Ishikawa (cell line): Measurements from ENCODE around the gene PER2.
A peak's percentile ranks its signal among the peaks of the same experiment; 100 is the strongest.

Experiments
- CEBPB ChIP-seq: IDR thresholded peaks from 2 replicates; pipeline ENCODE4 v1.6.1; 2012
- CREB1 ChIP-seq: IDR thresholded peaks from 2 replicates; pipeline ENCODE4 v1.6.1; 2012; ENCODE audit warnings: low read depth
- EGR1 ChIP-seq: IDR thresholded peaks from 2 replicates; pipeline ENCODE4 v1.6.1; 2012
- EP300 ChIP-seq: IDR thresholded peaks from 2 replicates; pipeline ENCODE4 v1.6.1; 2012; ENCODE audit warnings: borderline replicate concordance
- FOXM1 ChIP-seq: IDR thresholded peaks from 2 replicates; pipeline ENCODE4 v1.6.1; 2012; ENCODE audit warnings: low read depth, borderline replicate concordance
- MAX ChIP-seq: IDR thresholded peaks from 2 replicates; pipeline ENCODE4 v1.6.1; 2012
- NFIC ChIP-seq: IDR thresholded peaks from 2 replicates; pipeline ENCODE4 v1.6.1; 2012
- RAD21 ChIP-seq: IDR thresholded peaks from 2 replicates; pipeline ENCODE4 v1.6.1; 2012; ENCODE audit warnings: low read depth
- REST ChIP-seq: IDR thresholded peaks from 2 replicates; pipeline ENCODE4 v1.6.1; 2012; ENCODE audit warnings: low read depth, mild to moderate bottlenecking
- TAF1 ChIP-seq: IDR thresholded peaks from 2 replicates; pipeline ENCODE4 v1.6.1; 2012; ENCODE audit warnings: low read depth, mild to moderate bottlenecking
- TCF12 ChIP-seq: IDR thresholded peaks from 2 replicates; pipeline ENCODE4 v1.6.1; 2012; ENCODE audit warnings: low read depth
- TEAD4 ChIP-seq: IDR thresholded peaks from 2 replicates; pipeline ENCODE4 v1.6.1; 2012
- USF1 ChIP-seq: IDR thresholded peaks from 2 replicates; pipeline ENCODE4 v1.6.1; 2012
- YY1 ChIP-seq: IDR thresholded peaks from 2 replicates; pipeline ENCODE4 v1.6.1; 2012; ENCODE audit warnings: low read depth
- ZBTB7A ChIP-seq: IDR thresholded peaks from 2 replicates; pipeline ENCODE4 v1.6.1; 2012; ENCODE audit warnings: low read depth

Gene PER2

GRCh38 chr2:238270606-238271005, 17.8 kb downstream of the PER2 start:
- TF ChIP-seq CEBPB (no peak), CREB1 (no peak)

GRCh38 chr2:238269741-238270140, 18.7 kb downstream of the PER2 start:
- TF ChIP-seq NFIC = no peak
- no peak for TF ChIP-seq CEBPB
- no peak for TF ChIP-seq REST
- no peak for TF ChIP-seq RAD21
- no peak for TF ChIP-seq USF1
- no peak for TF ChIP-seq TAF1
- TF ChIP-seq TEAD4 = no peak
- TF ChIP-seq YY1 = no peak
- TF ChIP-seq EGR1 = no peak
- no peak for TF ChIP-seq MAX
- no peak for TF ChIP-seq FOXM1
- TF ChIP-seq TCF12 = no peak
- no peak for TF ChIP-seq EP300
- TF ChIP-seq ZBTB7A = no peak
- TF ChIP-seq CREB1 = no peak

GRCh38 chr2:238267884-238268680, 20.3 kb downstream of the PER2 start:
- TF ChIP-seq EP300 = no peak
- no peak for TF ChIP-seq TCF12

GRCh38 chr2:238267341-238267710, 21.1 kb downstream of the PER2 start:
- TF ChIP-seq EGR1 (no peak), ZBTB7A (no peak), FOXM1 (no peak), TEAD4 (no peak), TAF1 (no peak), MAX (no peak), EP300 (no peak)

- TF ChIP-seq EGR1 = no peak
These were observed 22.8 kb downstream of the PER2 start for GRCh38 chr2:238265605-238266004.

GRCh38 chr2:238264072-238264460, 24.3 kb downstream of the PER2 start:
- no peak for TF ChIP-seq TEAD4
- no peak for TF ChIP-seq ZBTB7A
- no peak for TF ChIP-seq USF1
- TF ChIP-seq MAX = no peak
- TF ChIP-seq CEBPB = no peak
- TF ChIP-seq YY1 = no peak
- no peak for TF ChIP-seq CREB1
- TF ChIP-seq REST = no peak
- TF ChIP-seq FOXM1 = no peak
- TF ChIP-seq TAF1 = no peak
- no peak for TF ChIP-seq RAD21
- no peak for TF ChIP-seq EGR1
- no peak for TF ChIP-seq TCF12
- no peak for TF ChIP-seq NFIC
- no peak for TF ChIP-seq EP300

GRCh38 chr2:238263204-238264071, 25.0 kb downstream of the PER2 start:
- TF ChIP-seq RAD21 (peak; percentile 75), USF1 (no peak)
